Measurements from ENCODE around the gene STAG1. TPM values are rescaled to one million over a fixed set of nuclear protein-coding genes. Genes with fewer than 3 reads are reported as not detected.
"Not testable (repeated sequence)": the region's sequence is repeated elsewhere in the genome, so short reads cannot be mapped to it uniquely, and the experiment has no call there.

The STAG1 gene
- polyA plus RNA-seq, 2 of the 4 experiments (the other 2 are of a cell fraction), result 12.8 to 19.2 TPM

- Histone ChIP-seq H3K9me3 (no peaks in the 10 kb centered on the region), H3K27ac (no peak overlapping the region), H3K4me2 (no peak overlapping the region), H3K4me1 (peaks cover 9% of the 10 kb centered on the region; the same call in 1 of the 3 replicates), H3K4me3 (no peak overlapping the region)
- 92% methylated on average over 7 of the region's 7 CpGs for WGBS (ENCODE audit: missing lambda C conversion rate)
- no peak for TF ChIP-seq JUNB (IDR thresholded peaks at IDR 0.05)
- TF ChIP-seq HOXA7 (CRISPR knock-in tag; IDR thresholded peaks at IDR 0.05), result no peak
- no peak for TF ChIP-seq KDM5A (IDR thresholded peaks at IDR 0.05)
- TF ChIP-seq FOSL2 (IDR thresholded peaks at IDR 0.05), result no peak
- TF ChIP-seq FOSL2 (CRISPR knock-in tag; IDR thresholded peaks at IDR 0.05), result no peak
- TF ChIP-seq MAX (IDR thresholded peaks at IDR 0.05), result no peak
- TF ChIP-seq RAD21 (conservative IDR thresholded peaks at IDR 0.05 in 1 of 2, IDR thresholded peaks at IDR 0.05 in 1 of 2), result no peak
- TF ChIP-seq, protein P1, sequence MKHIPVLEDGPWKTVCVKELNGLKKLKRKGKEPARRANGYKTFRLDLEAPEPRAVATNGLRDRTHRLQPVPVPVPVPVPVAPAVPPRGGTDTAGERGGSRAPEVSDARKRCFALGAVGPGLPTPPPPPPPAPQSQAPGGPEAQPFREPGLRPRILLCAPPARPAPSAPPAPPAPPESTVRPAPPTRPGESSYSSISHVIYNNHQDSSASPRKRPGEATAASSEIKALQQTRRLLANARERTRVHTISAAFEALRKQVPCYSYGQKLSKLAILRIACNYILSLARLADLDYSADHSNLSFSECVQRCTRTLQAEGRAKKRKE (CRISPR knock-in tag; IDR thresholded peaks at IDR 0.05; ENCODE audit: low read depth), result no peak
- no peak for TF ChIP-seq CBX2 (IDR thresholded peaks at IDR 0.05; ENCODE audit: borderline replicate concordance, low read depth)
- no peak for TF ChIP-seq RCOR1 (IDR thresholded peaks at IDR 0.05; ENCODE audit: low read depth, low read length)
- no peak for TF ChIP-seq ZNF302 (CRISPR knock-in tag; IDR thresholded peaks at IDR 0.05)
- no peak for TF ChIP-seq CHD2 (IDR thresholded peaks at IDR 0.05; ENCODE audit: low read length, partially characterized antibody)
- TF ChIP-seq NR3C1 (IDR thresholded peaks at IDR 0.05), result no peak
- no peak for TF ChIP-seq CHD4 (IDR thresholded peaks at IDR 0.05; ENCODE audit: borderline replicate concordance)
- no peak for TF ChIP-seq RFX5 (IDR thresholded peaks at IDR 0.05)
- TF ChIP-seq FOXS1 (CRISPR knock-in tag; IDR thresholded peaks at IDR 0.05), result no peak
- no peak for TF ChIP-seq TP53 (CRISPR knock-in tag; IDR thresholded peaks at IDR 0.05)
- ATAC-seq (no peak), FAIRE-seq (no peak), DNase-seq (ENCODE audit: low read depth in 1 of 2, low spot score in 1 of 2) (no peak)
- ChIA-PET POLR2A (no interaction called here), CTCF (interaction anchor here (0.6 kb wide), 2 partner anchors 10 to 324 kb away, joined by 3 to 4 read pairs; no protein-coding TSS in a partner anchor)
Measured at GRCh38 chr3:136711277-136711676, 40.9 kb downstream of the STAG1 start.

- H3K4me3 ChIP-seq; POLR2A ChIA-PET; CTCF ChIA-PET; H3K4me2 ChIP-seq; H3K4me1 ChIP-seq; FAIRE-seq; DNase-seq (ENCODE audit: low read depth in 1 of 2, low spot score in 1 of 2); H3K9me3 ChIP-seq; H3K27ac ChIP-seq; ATAC-seq: not testable (repeated sequence)
- WGBS (ENCODE audit: missing lambda C conversion rate), result 100% methylated on average over 1 of the region's 1 CpG
Measured at GRCh38 chr3:136709775-136710174, 42.4 kb downstream of the STAG1 start.

GRCh38 chr3:136708333-136708985 is 43.7 kb downstream of the STAG1 start:
- TF ChIP-seq ZC3H11A (IDR thresholded peaks at IDR 0.05) (no peak), JUN (IDR thresholded peaks at IDR 0.05) (no peak), BHLHE40 (IDR thresholded peaks at IDR 0.05; ENCODE audit: low read depth, low read length) (no peak), POLR2AphosphoS2 (conservative IDR thresholded peaks at IDR 0.05; ENCODE audit: low read length) (no peak), RNF2 (IDR thresholded peaks at IDR 0.05; ENCODE audit: borderline replicate concordance, low read depth) (no peak), CEBPB (IDR thresholded peaks at IDR 0.05) (0 out of 4 replicates have a peak, but pooled peaks of 1 of the 2 experiments have one; percentile 23), HOXB5 (CRISPR knock-in tag; IDR thresholded peaks at IDR 0.05) (no peak), E2F6 (IDR thresholded peaks at IDR 0.05; ENCODE audit: borderline replicate concordance, low read depth) (no peak)
- ChIA-PET CTCF (no interaction called here), POLR2A (no interaction called here)
- peaks cover 9% of the 10 kb centered on the region; the same call in 1 of the 3 replicates for H3K4me1 ChIP-seq
- DNase-seq (ENCODE audit: low read depth in 1 of 2, low spot score in 1 of 2) (no peak), ATAC-seq (no peak), FAIRE-seq (no peak)
- H3K4me2 ChIP-seq, result no peak overlapping the region
- WGBS (ENCODE audit: missing lambda C conversion rate), result 81% methylated on average over 3 of the region's 3 CpGs
- H3K4me3 ChIP-seq, result no peak overlapping the region
- H3K27ac ChIP-seq, result no peak overlapping the region
- H3K9me3 ChIP-seq, result no peaks in the 10 kb centered on the region
